Neural cell (in vitro differentiated cells): ENCODE data around the gene IZUMO1R. TPM values are rescaled to one million over a fixed set of nuclear protein-coding genes. Genes with fewer than 3 reads are reported as not detected.

Source experiments
- H2AFZ ChIP-seq: fragments of 200-600, 300-800 bp; sonication (generic), shearing (Covaris generic); 2 replicates; pipeline ENCODE4 v1.6.0; 2014; ENCODE audit warnings: low read depth, mild to moderate bottlenecking, antibody characterized with exemption, low read length, moderate library complexity
- H3F3A ChIP-seq: fragments of 200-600 bp; shearing (Covaris generic); 2 replicates; pipeline ENCODE4 v1.6.1; 2016; ENCODE audit warnings: mild to moderate bottlenecking, moderate library complexity, mixed read lengths, antibody characterized with exemption, low read length; ENCODE audit not compliant: insufficient read depth, poor library complexity, severe bottlenecking
- H3K27ac ChIP-seq: fragments of 200-600, 300-800 bp; sonication (generic), shearing (Covaris generic); 2 replicates; pipeline ENCODE4 v1.5.1; 2014; ENCODE audit warnings: mild to moderate bottlenecking, low read length, moderate library complexity
- H3K27me3 ChIP-seq: fragments of 300-800, 200-600 bp; sonication (generic), shearing (Covaris generic); 2 replicates; pipeline ENCODE4 v1.6.0; 2014; ENCODE audit warnings: mild to moderate bottlenecking, low read depth, low read length, moderate library complexity; ENCODE audit not compliant: insufficient read depth
- H3K36me3 ChIP-seq: fragments of 300-800, 200-600 bp; sonication (generic), shearing (Covaris generic); 2 replicates; pipeline ENCODE4 v1.5.1; 2014; ENCODE audit warnings: mild to moderate bottlenecking, antibody characterized with exemption, low read length, moderate library complexity; ENCODE audit not compliant: insufficient read depth
- H3K4me2 ChIP-seq: fragments of 300-800, 200-600 bp; sonication (generic), shearing (Covaris generic); 2 replicates; pipeline ENCODE4 v1.6.0; 2014; ENCODE audit warnings: mild to moderate bottlenecking, low read length
- H3K4me3 ChIP-seq: fragments of 300-800, 200-600 bp; sonication (generic), shearing (Covaris generic); 2 replicates; pipeline ENCODE4 v1.5.1; 2014; ENCODE audit warnings: mild to moderate bottlenecking, low read length, moderate library complexity
- H3K79me2 ChIP-seq: fragments of 200-600 bp; shearing (Covaris generic); replicated peaks from 2 replicates; pipeline ENCODE4 v1.6.0; 2014; ENCODE audit warnings: mild to moderate bottlenecking, low read length, moderate library complexity; ENCODE audit not compliant: insufficient read depth
- H3K9ac ChIP-seq: fragments of 300-800, 200-600 bp; sonication (generic), shearing (Covaris generic); 2 replicates; pipeline ENCODE4 v1.6.1; 2016; ENCODE audit warnings: mild to moderate bottlenecking, low read length, mixed read lengths
- H3K9me2 ChIP-seq: fragments of 200-600 bp; shearing (Covaris generic); 2 replicates; pipeline ENCODE4 v1.6.1; 2016; ENCODE audit warnings: mild to moderate bottlenecking, low read length, mixed read lengths; ENCODE audit not compliant: insufficient read depth
- H3K9me3 ChIP-seq: fragments of 200-600, 300-800 bp; sonication (generic), shearing (Covaris generic); 2 replicates; pipeline ENCODE4 v1.6.1; 2016; ENCODE audit warnings: mild to moderate bottlenecking, mixed run types, low read length, moderate library complexity, mixed read lengths
- H4K20me1 ChIP-seq: fragments of 200-600 bp; shearing (Covaris generic); 2 replicates; pipeline ENCODE4 v1.6.1; 2016; ENCODE audit warnings: mild to moderate bottlenecking, mixed run types; ENCODE audit not compliant: insufficient read depth
- EP300 ChIP-seq: fragments of 450-650 bp; conservative IDR thresholded peaks from 2 replicates; pipeline ENCODE4 v1.6.1; 2014; ENCODE audit warnings: antibody characterized with exemption, mild to moderate bottlenecking, moderate library complexity; ENCODE audit not compliant: poor library complexity, severe bottlenecking
- EZH2 ChIP-seq: fragments of 200-600, 300-800 bp; shearing (Covaris generic), sonication (generic); IDR thresholded peaks from 2 replicates; pipeline ENCODE4 v1.6.1; 2014; ENCODE audit warnings: antibody characterized with exemption, low read length, borderline replicate concordance, mild to moderate bottlenecking; ENCODE audit not compliant: insufficient read depth, poor library complexity, severe bottlenecking
- MXI1 ChIP-seq: fragments of 450-650 bp; conservative IDR thresholded peaks from 2 replicates; pipeline ENCODE4 v1.6.1; 2014; ENCODE audit warnings: antibody characterized with exemption, mild to moderate bottlenecking; ENCODE audit not compliant: poor library complexity, severe bottlenecking
- POLR2AphosphoS5 ChIP-seq: IDR thresholded peaks from 2 replicates; pipeline ENCODE4 v1.6.1; 2012
- RAD21 ChIP-seq: fragments of 450-650 bp; conservative IDR thresholded peaks from 2 replicates; pipeline ENCODE4 v1.6.1; 2014; ENCODE audit warnings: antibody characterized with exemption, mild to moderate bottlenecking, moderate library complexity
- SMC3 ChIP-seq: fragments of 450-650 bp; conservative IDR thresholded peaks from 2 replicates; pipeline ENCODE4 v1.6.1; 2014; ENCODE audit warnings: antibody characterized with exemption, mild to moderate bottlenecking, moderate library complexity; ENCODE audit not compliant: poor library complexity
- TAF1 ChIP-seq: IDR thresholded peaks from 2 replicates; pipeline ENCODE4 v1.6.1; 2012; ENCODE audit warnings: low read depth
- polyA plus RNA-seq: library from polyadenylated mRNA; depleted of rRNA; stranded (reverse); fragments of >200 nt; gene quantifications from 2 replicates; pipeline ENCODE4 v1.2.3, GENCODE V29; 2014
- TF ChIP-seq, protein P1 (sequence below): fragments of 450-650 bp; IDR thresholded peaks from 2 replicates; pipeline ENCODE4 v1.5.1; 2014; ENCODE audit warnings: antibody characterized with exemption, mild to moderate bottlenecking, moderate library complexity; ENCODE audit not compliant: poor library complexity, severe bottlenecking
- TF ChIP-seq, protein P2 (sequence below): IDR thresholded peaks from 2 replicates; pipeline ENCODE4 v1.6.1; 2012; ENCODE audit warnings: borderline replicate concordance

Gene IZUMO1R
- polyA plus RNA-seq, 1 donor from 2014 or later = not detected

DNA sequence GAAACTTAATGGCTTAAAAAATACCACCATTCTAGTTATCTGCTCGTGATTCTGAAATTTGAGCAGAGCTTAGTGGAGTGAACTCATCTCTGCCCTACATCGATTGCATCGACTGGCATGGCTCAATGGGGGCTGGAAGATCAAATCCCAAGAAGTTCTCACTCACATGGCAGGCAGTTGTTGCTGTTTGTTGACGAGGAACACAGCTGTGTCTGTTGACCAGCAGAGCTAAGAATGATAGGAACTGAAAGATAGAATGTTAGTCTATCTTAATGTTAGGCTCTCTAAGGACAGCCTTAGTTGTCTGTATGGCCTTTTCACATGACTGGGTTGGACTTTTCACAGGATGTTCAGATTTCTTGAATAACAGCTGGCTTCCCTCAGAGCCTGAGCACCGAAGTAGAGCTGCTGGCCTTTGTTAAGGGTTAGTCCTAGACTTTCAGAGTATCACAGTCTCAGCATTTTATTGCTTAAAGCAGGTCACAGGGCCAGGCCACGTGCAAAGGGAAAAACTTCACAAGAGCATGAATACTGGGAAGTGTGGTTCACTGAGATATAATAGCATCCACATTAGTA, 31.6 kb upstream of the IZUMO1R start:
- Histone ChIP-seq H2AFZ (no peak overlapping the region), H4K20me1 (no peaks in the 10 kb centered on the region), H3K36me3 (no peaks in the 10 kb centered on the region), H3K9me3 (no peaks in the 10 kb centered on the region), H3K9ac (no peak overlapping the region), H3K79me2 (no peaks in the 10 kb centered on the region), H3F3A (no peaks in the 10 kb centered on the region), H3K4me3 (no peak overlapping the region), H3K4me2 (no peak overlapping the region), H3K27ac (no peak overlapping the region), H3K27me3 (no peaks in the 10 kb centered on the region), H3K9me2 (no peaks in the 10 kb centered on the region)
- TF ChIP-seq RAD21 (no peak), POLR2AphosphoS5 (no peak), EZH2 (no peak), EP300 (no peak), MXI1 (no peak), TAF1 (no peak), SMC3 (no peak)
- TF ChIP-seq, protein P1, sequence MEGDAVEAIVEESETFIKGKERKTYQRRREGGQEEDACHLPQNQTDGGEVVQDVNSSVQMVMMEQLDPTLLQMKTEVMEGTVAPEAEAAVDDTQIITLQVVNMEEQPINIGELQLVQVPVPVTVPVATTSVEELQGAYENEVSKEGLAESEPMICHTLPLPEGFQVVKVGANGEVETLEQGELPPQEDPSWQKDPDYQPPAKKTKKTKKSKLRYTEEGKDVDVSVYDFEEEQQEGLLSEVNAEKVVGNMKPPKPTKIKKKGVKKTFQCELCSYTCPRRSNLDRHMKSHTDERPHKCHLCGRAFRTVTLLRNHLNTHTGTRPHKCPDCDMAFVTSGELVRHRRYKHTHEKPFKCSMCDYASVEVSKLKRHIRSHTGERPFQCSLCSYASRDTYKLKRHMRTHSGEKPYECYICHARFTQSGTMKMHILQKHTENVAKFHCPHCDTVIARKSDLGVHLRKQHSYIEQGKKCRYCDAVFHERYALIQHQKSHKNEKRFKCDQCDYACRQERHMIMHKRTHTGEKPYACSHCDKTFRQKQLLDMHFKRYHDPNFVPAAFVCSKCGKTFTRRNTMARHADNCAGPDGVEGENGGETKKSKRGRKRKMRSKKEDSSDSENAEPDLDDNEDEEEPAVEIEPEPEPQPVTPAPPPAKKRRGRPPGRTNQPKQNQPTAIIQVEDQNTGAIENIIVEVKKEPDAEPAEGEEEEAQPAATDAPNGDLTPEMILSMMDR = no peak
- TF ChIP-seq, protein P2, sequence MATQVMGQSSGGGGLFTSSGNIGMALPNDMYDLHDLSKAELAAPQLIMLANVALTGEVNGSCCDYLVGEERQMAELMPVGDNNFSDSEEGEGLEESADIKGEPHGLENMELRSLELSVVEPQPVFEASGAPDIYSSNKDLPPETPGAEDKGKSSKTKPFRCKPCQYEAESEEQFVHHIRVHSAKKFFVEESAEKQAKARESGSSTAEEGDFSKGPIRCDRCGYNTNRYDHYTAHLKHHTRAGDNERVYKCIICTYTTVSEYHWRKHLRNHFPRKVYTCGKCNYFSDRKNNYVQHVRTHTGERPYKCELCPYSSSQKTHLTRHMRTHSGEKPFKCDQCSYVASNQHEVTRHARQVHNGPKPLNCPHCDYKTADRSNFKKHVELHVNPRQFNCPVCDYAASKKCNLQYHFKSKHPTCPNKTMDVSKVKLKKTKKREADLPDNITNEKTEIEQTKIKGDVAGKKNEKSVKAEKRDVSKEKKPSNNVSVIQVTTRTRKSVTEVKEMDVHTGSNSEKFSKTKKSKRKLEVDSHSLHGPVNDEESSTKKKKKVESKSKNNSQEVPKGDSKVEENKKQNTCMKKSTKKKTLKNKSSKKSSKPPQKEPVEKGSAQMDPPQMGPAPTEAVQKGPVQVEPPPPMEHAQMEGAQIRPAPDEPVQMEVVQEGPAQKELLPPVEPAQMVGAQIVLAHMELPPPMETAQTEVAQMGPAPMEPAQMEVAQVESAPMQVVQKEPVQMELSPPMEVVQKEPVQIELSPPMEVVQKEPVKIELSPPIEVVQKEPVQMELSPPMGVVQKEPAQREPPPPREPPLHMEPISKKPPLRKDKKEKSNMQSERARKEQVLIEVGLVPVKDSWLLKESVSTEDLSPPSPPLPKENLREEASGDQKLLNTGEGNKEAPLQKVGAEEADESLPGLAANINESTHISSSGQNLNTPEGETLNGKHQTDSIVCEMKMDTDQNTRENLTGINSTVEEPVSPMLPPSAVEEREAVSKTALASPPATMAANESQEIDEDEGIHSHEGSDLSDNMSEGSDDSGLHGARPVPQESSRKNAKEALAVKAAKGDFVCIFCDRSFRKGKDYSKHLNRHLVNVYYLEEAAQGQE = no peak

DNA sequence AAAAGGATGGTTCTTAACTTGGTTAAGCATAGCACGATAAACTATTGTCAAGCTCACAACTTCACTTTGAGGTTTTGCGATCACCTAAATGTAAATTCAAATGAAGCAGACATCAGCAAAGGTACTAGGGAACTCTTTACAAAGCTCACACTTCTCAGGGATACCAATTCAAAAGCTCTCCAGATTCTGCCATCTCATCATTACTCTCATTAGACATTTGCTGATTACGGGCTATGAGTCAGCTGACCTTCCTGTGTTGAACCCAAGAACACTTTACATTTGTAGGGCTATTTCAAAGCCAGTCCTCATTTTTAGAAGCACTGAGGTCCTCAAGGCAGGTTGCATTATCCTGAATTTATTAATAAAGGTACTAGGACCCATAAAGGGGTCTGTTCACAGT, 28.4 kb upstream of the IZUMO1R start:
- Histone ChIP-seq H3K36me3 (no peaks in the 10 kb centered on the region), H3K27me3 (no peaks in the 10 kb centered on the region), H3K27ac (no peak overlapping the region), H3K9me2 (no peaks in the 10 kb centered on the region), H4K20me1 (no peaks in the 10 kb centered on the region), H3K9me3 (no peaks in the 10 kb centered on the region), H3K4me3 (no peak overlapping the region), H2AFZ (no peak overlapping the region), H3K9ac (no peak overlapping the region), H3F3A (no peaks in the 10 kb centered on the region), H3K4me2 (no peak overlapping the region), H3K79me2 (no peaks in the 10 kb centered on the region)
- no peak for TF ChIP-seq EZH2
- TF ChIP-seq EP300 = no peak
- TF ChIP-seq MXI1 = no peak
- TF ChIP-seq POLR2AphosphoS5 = no peak
- no peak for TF ChIP-seq RAD21
- no peak for TF ChIP-seq TAF1
- no peak for TF ChIP-seq SMC3
- TF ChIP-seq, protein P2 = no peak
- TF ChIP-seq, protein P1 = no peak
